GM10248 (cell line): Measurements from ENCODE around the gene RBBP7.

Experiments
- CTCF ChIA-PET: fragments of 300-600 bp; sonication (Branson Sonifier 250); formaldehyde crosslinking; extraction: SDS; loops from one replicate; lab custom pipeline; 2021; ENCODE audit warnings: antibody characterized with exemption; lab: Yijun Ruan, JAX
- POLR2A ChIA-PET: fragments of 350-650 bp; sonication (Branson Sonifier 250); formaldehyde crosslinking; extraction: SDS; loops from one replicate; lab custom pipeline; 2020; ENCODE audit warnings: antibody characterized with exemption; lab: Yijun Ruan, JAX
- DNase-seq: peaks from one replicate; pipeline ENCODE4 v3.0.0; 2012; ENCODE audit errors: extremely low spot score
- TF ChIP-seq, protein P1 (sequence below): IDR thresholded peaks from 2 replicates; pipeline ENCODE4 v1.5.1; 2012; ENCODE audit warnings: mild to moderate bottlenecking, low read depth; ENCODE audit errors: extremely low read depth, missing control alignments, control extremely low read depth

The RBBP7 gene

DNA sequence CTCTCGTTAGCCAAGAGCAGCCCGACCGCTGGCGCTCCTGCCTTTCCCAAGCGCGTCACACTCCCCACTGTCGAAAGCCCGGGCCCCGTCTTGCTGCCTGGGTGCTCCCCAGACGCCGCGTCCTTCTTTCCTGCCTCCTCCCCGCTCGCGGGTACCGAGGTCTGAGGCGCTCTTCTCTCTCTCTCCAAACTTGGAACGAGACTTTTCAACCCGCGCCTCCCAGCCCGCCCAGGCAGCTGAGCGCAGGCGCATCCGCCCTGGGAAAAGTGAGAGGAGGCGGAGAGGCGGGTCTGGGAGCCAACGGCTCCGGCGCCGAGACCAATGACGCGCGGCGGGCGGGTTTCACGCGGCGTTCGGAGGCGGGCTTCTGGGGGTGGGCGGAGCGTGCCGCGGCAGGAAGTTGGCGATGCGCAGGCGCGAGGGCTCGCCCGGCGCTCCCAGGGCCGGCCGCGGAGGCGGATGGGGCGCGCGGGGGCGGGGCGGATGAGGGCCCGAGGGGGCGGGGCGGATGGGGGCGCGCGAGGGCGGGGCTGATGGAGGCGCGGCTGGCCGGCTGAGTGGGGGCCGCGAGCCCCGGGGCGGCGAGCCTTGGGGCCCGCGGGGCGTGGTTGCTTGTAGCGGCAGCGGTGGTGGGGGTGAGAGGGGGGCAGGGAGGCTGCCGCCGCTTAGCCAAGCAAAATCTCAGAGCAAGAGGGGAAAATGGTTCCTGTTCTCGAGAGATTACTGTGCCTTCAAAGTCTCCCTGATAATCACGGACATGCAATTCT, at the start of gene RBBP7:
Gene RBBP7, minus strand, starts transcription at position 268 of the 767 bp plus-strand sequence. CDS start 309 bp downstream, outside the sequence.
- POLR2A ChIA-PET: no interaction called here
- CTCF ChIA-PET: interaction anchor here (5.1 kb wide), 1 partner anchor 14 kb away, joined by 45 read pairs; no protein-coding TSS in a partner anchor
- peak; percentile 95 for DNase-seq
- TF ChIP-seq, protein P1, sequence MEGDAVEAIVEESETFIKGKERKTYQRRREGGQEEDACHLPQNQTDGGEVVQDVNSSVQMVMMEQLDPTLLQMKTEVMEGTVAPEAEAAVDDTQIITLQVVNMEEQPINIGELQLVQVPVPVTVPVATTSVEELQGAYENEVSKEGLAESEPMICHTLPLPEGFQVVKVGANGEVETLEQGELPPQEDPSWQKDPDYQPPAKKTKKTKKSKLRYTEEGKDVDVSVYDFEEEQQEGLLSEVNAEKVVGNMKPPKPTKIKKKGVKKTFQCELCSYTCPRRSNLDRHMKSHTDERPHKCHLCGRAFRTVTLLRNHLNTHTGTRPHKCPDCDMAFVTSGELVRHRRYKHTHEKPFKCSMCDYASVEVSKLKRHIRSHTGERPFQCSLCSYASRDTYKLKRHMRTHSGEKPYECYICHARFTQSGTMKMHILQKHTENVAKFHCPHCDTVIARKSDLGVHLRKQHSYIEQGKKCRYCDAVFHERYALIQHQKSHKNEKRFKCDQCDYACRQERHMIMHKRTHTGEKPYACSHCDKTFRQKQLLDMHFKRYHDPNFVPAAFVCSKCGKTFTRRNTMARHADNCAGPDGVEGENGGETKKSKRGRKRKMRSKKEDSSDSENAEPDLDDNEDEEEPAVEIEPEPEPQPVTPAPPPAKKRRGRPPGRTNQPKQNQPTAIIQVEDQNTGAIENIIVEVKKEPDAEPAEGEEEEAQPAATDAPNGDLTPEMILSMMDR: no peak

DNA sequence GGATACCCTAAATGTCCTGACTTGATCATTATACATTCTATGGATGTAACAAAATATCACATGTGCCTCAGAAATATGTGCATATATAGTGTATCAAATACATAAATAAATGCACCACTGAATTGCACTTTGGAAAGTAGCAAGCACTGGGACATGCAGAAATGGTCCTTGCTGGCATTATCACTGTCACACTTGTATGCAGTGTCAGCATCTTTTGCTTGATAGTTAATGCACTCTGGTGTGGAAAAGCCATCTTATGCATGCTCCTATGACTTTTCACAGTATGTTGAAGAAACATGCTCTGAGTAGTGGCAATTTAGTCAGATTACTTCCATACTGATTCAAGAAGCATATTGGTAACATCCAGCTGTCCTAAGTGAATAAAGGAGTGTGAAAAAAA, 48.8 kb upstream of the RBBP7 start:
- CTCF ChIA-PET: no interaction called here
- TF ChIP-seq, protein P1: no peak
- POLR2A ChIA-PET: no interaction called here
- DNase-seq: no peak

DNA sequence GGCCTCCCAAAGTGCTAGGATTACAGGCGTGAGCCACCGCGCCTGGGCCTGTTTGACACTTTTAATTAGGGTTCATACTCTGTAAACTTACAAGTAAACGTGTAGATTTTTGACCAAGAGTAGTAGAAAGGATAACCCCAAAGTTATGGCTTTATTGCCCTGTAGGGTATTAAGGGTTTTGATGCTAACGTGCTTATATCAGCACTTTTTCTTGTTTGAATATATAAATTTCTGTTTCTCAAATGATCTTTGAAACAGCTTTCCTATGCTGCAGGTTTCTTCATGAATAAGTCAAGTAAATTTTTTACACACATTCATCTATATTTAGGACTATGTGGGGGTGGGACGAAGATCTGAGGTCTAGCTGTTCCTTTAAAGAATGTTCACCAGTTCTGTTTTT, 47.0 kb upstream of the RBBP7 start:
- POLR2A ChIA-PET: no interaction called here
- TF ChIP-seq, protein P1: no peak
- CTCF ChIA-PET: interaction anchor here (1.2 to 1.3 kb wide), 2 partner anchors 31 to 91 kb away, joined by 3 read pairs; no protein-coding TSS in a partner anchor
- no peak for DNase-seq

DNA sequence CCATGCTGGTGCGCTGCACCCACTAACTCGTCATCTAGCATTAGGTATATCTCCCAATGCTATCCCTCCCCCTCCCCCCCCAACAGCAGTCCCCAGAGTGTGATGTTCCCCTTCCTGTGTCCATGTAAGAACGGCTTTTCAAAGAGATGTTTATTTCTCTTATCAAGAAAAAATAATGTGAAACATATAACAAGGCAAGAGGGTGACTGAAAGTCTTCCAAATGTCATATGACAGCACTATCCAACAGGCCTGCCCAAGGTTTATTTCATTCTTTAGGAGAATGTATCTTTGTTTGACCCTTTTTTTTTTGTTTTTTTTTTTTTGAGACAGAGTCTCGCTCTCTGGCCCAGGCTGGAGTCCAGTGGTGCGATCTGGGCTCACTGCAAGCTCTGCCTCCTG, 46.4 kb upstream of the RBBP7 start:
- CTCF ChIA-PET: interaction anchor here (1.2 kb wide), 1 partner anchor 30 kb away, joined by 3 read pairs; no protein-coding TSS in a partner anchor
- no peak for DNase-seq
- TF ChIP-seq, protein P1: no peak
- POLR2A ChIA-PET: no interaction called here

DNA sequence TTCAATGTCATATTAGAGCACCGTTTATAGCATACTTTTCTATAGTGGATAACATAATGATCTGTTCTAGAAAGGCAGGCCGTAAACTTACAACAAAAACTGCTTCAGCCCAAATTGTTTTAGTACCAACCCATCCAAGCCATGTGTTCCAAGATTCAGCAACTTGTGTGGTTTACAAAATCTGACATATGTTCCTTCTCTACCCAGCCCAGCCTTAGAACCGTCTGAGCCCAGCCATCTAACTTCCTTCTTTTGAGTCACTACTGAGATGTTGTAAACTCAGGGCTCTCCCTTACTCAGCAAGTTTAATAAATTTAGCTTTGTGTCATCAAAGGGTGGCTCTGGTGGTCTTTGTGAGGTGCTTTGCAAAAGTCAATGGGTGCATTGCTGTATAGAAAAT, 43.9 kb upstream of the RBBP7 start:
- ChIA-PET POLR2A (no interaction called here), CTCF (no interaction called here)
- no peak for DNase-seq
- TF ChIP-seq, protein P1: no peak

DNA sequence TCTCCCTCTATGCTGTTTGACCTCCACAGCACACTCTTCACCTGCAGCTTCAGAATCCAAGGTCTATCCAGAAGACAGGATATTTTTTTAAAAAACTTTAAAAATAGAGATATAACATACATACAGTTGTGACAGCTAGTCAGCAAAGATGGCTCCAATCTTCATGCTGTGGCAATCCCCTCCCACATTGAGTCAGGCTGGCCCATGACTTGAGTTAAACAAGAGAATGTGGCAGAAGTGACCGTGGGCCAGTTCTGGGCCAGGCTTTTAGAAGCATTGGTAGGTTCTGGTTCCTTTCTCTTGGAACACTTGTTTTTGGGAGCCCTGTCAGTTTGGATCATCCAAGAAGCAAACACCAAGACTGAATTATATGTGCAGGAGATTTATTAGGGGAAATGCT, 40.2 kb upstream of the RBBP7 start:
- CTCF ChIA-PET: no interaction called here
- POLR2A ChIA-PET: no interaction called here
- DNase-seq: no peak
- TF ChIP-seq, protein P1: no peak
